K562 (cell line): ENCODE results near the gene UBE2B. TPM values are rescaled to one million over a fixed set of nuclear protein-coding genes. Genes with fewer than 3 reads are reported as not detected.

Experiments
- ARHGAP35 ChIP-seq: fragments of 450-650 bp; IDR thresholded peaks from 2 replicates; pipeline ENCODE4 v1.6.1; 2018; ENCODE audit not compliant: partially characterized antibody
- CHD4 ChIP-seq: fragments of 200-600 bp; sonication (generic); IDR thresholded peaks from 3 replicates; pipeline ENCODE4 v1.6.1; 2012; ENCODE audit warnings: low read depth, mild to moderate bottlenecking, mixed read lengths, low read length, inconsistent platforms; ENCODE audit not compliant: insufficient read depth, insufficient replicate concordance, poor library complexity, severe bottlenecking
- E2F3 ChIP-seq: fragments of 250-450 bp; sonication (Bioruptor Pico); IDR thresholded peaks from 2 replicates; pipeline ENCODE4 v1.4.0; 2020; ENCODE audit warnings: mild to moderate bottlenecking
- ELK1 ChIP-seq: sonication (generic); formaldehyde crosslinking; IDR thresholded peaks from 2 replicates; pipeline ENCODE4 v1.8.1; 2022; ENCODE audit warnings: missing genetic modification reagents
- FOXO4 ChIP-seq: fragments of 450-650 bp; formaldehyde crosslinking; IDR thresholded peaks from 2 replicates; pipeline ENCODE4 v1.4.0; 2020; ENCODE audit warnings: mild to moderate bottlenecking, moderate library complexity
- GTF2A2 ChIP-seq: IDR thresholded peaks from 2 replicates; pipeline ENCODE4 v1.6.1; 2016; ENCODE audit warnings: mild to moderate bottlenecking, missing genetic modification characterization, missing compliant biosample characterization
- HCFC1 ChIP-seq: IDR thresholded peaks from 2 replicates; pipeline ENCODE4 v1.6.1; 2012; ENCODE audit warnings: low read depth, low read length, improper control_type of control experiment
- MEF2A ChIP-seq: IDR thresholded peaks from 2 replicates; pipeline ENCODE4 v1.6.1; 2011; ENCODE audit warnings: low read depth, mild to moderate bottlenecking, low read length, moderate library complexity; ENCODE audit not compliant: control insufficient read depth
- MTF1 ChIP-seq: fragments of 250-450 bp; sonication (Bioruptor Pico); IDR thresholded peaks from 2 replicates; pipeline ENCODE4 v1.9.0; 2021; ENCODE audit warnings: moderate library complexity, mild to moderate bottlenecking, inconsistent platforms, borderline replicate concordance
- NBN ChIP-seq: fragments of 450-650 bp; IDR thresholded peaks from 2 replicates; pipeline ENCODE4 v1.6.1; 2016; ENCODE audit warnings: low read depth, mild to moderate bottlenecking
- NR3C1 ChIP-seq: sonication (generic); formaldehyde crosslinking; IDR thresholded peaks from 2 replicates; pipeline ENCODE4 v1.8.1; 2022; ENCODE audit warnings: missing genetic modification reagents
- NR4A1 ChIP-seq, 2 experiments: fragments of 250-450 bp in 1 of 2; fragments of 450-650 bp in 1 of 2; sonication (Bioruptor Pico) in 1 of 2; IDR thresholded peaks; 2 replicates each; pipeline versions ENCODE4 v1.4.0 to v1.6.1; 2016 to 2020; ENCODE audit warnings: mild to moderate bottlenecking in 2 of 2, missing compliant biosample characterization in 1 of 2, missing genetic modification characterization in 1 of 2, moderate library complexity in 1 of 2
- PRDM10 ChIP-seq: fragments of 450-650 bp; IDR thresholded peaks from 2 replicates; pipeline ENCODE4 v1.6.1; 2018; ENCODE audit not compliant: partially characterized antibody
- PURB ChIP-seq: sonication (generic); formaldehyde crosslinking; IDR thresholded peaks from 2 replicates; pipeline ENCODE4 v1.9.0; 2021; ENCODE audit warnings: low read depth, mild to moderate bottlenecking, missing genetic modification reagents
- RBM17 ChIP-seq: fragments of 200-400 bp; formaldehyde crosslinking; IDR thresholded peaks from 2 replicates; pipeline ENCODE4 v1.6.1; 2017; ENCODE audit warnings: low read depth, mild to moderate bottlenecking, low read length, borderline replicate concordance
- SMARCE1 ChIP-seq: fragments of 450-650 bp; IDR thresholded peaks from 2 replicates; pipeline ENCODE4 v1.7.1; 2016; ENCODE audit warnings: mild to moderate bottlenecking
- TEAD1 ChIP-seq, 2 experiments: fragments of 450-650 bp in 1 of 2; sonication (generic) in 1 of 2; formaldehyde crosslinking; IDR thresholded peaks; 2 replicates each; pipeline versions ENCODE4 v1.4.0 to v1.8.0; 2020 to 2022; ENCODE audit warnings: mild to moderate bottlenecking in 2 of 2, missing genetic modification reagents in 1 of 2
- XRCC4 ChIP-seq: IDR thresholded peaks from one replicate; pipeline ENCODE4 v1.6.1; 2011; ENCODE audit not compliant: insufficient read depth, insufficient read length; ENCODE audit errors: extremely low read depth
- ZFP30 ChIP-seq: fragments of 250-450 bp; sonication (Bioruptor Pico); IDR thresholded peaks from 2 replicates; pipeline ENCODE4 v1.8.0; 2022; ENCODE audit warnings: moderate library complexity, mild to moderate bottlenecking, inconsistent platforms, borderline replicate concordance
- ZNF316 ChIP-seq: fragments of 450-650 bp; IDR thresholded peaks from 2 replicates; pipeline ENCODE4 v1.6.1; 2016
- ZNF644 ChIP-seq: fragments of 200-800 bp; sonication (Bioruptor generic); IDR thresholded peaks from 2 replicates; pipeline ENCODE4 v1.6.1; 2016; ENCODE audit warnings: low read depth, missing genetic modification characterization, missing compliant biosample characterization
- polyA plus RNA-seq, 8 experiments: library from polyadenylated mRNA; depleted of rRNA in 4 of 8; stranded (reverse) in 5 of 8; unstranded in 3 of 8; fragments of >200 nt; fragmentation: Nextera tagmentation in 2 of 8; fragmentation: Illumina TruSeq in 1 of 8; extraction: Ambion mirVana in 2 of 8; extraction: Trizol in 1 of 8; gene quantifications; 2 replicates each; pipeline versions ENCODE4 v1.2.1 to v1.2.3, GENCODE V29; 2011 to 2014; ENCODE audit warnings: inconsistent platforms in 1 of 8, missing spikeins in 1 of 8
- total RNA-seq, 7 experiments: library from RNA; depleted of rRNA in 6 of 7; stranded (reverse); fragments of >200 nt in 6 of 7; fragmentation: Illumina TruSeq in 2 of 7; extraction: Trizol in 2 of 7; gene quantifications; 2 replicates each; pipeline versions ENCODE4 v1.2.1 to v1.2.3, GENCODE V29; 2011 to 2021; ENCODE audit warnings: low replicate concordance in 1 of 7

UBE2B gene
- total and polyA plus RNA-seq, 9 of the 15 experiments (the other 6 are each of a cell fraction or from before 2014, with no cell fraction given), result 13.1 to 198 (median 75.5) TPM

- TF ChIP-seq PRDM10 (peak; percentile 100), ZFP30 (CRISPR knock-in tag) (no peak), NBN (peak; percentile 49; the same call in 1 of the 2 replicates), NR3C1 (no peak), MEF2A (0 out of 2 replicates have a peak, but pooled peaks have one; percentile 7), XRCC4 (no peak), HCFC1 (no peak), ZNF644 (tag) (peak; percentile 58; the same call in 1 of the 2 replicates), SMARCE1 (no peak; the same call in 1 of the 2 replicates), PURB (CRISPR knock-in tag) (no peak), CHD4 (no peak), FOXO4 (CRISPR knock-in tag) (no peak), ZNF316 (no peak), NR4A1 (CRISPR knock-in tag; IDR thresholded peaks at IDR 0.05) (no peak), NR4A1 (tag; IDR thresholded peaks at IDR 0.05) (0 out of 2 replicates have a peak, but pooled peaks have one; percentile 23), ARHGAP35 (no peak), GTF2A2 (tag) (0 out of 2 replicates have a peak, but pooled peaks have one; percentile 64), TEAD1 (CRISPR knock-in tag; IDR thresholded peaks at IDR 0.05) (no peak; a peak in 1 of 4 replicates), ELK1 (CRISPR knock-in tag) (no peak), MTF1 (CRISPR knock-in tag) (no peak), E2F3 (CRISPR knock-in tag) (no peak), RBM17 (no peak)
Measured at GRCh38 chr5:134370871-134371833, at the start of gene UBE2B (continued).
